ENCODE measurements around the gene SETX.
"Not testable (repeated sequence)": the region's sequence is repeated elsewhere in the genome, so short reads cannot be mapped to it uniquely, and the experiment has no call there.

The SETX gene, protein sequence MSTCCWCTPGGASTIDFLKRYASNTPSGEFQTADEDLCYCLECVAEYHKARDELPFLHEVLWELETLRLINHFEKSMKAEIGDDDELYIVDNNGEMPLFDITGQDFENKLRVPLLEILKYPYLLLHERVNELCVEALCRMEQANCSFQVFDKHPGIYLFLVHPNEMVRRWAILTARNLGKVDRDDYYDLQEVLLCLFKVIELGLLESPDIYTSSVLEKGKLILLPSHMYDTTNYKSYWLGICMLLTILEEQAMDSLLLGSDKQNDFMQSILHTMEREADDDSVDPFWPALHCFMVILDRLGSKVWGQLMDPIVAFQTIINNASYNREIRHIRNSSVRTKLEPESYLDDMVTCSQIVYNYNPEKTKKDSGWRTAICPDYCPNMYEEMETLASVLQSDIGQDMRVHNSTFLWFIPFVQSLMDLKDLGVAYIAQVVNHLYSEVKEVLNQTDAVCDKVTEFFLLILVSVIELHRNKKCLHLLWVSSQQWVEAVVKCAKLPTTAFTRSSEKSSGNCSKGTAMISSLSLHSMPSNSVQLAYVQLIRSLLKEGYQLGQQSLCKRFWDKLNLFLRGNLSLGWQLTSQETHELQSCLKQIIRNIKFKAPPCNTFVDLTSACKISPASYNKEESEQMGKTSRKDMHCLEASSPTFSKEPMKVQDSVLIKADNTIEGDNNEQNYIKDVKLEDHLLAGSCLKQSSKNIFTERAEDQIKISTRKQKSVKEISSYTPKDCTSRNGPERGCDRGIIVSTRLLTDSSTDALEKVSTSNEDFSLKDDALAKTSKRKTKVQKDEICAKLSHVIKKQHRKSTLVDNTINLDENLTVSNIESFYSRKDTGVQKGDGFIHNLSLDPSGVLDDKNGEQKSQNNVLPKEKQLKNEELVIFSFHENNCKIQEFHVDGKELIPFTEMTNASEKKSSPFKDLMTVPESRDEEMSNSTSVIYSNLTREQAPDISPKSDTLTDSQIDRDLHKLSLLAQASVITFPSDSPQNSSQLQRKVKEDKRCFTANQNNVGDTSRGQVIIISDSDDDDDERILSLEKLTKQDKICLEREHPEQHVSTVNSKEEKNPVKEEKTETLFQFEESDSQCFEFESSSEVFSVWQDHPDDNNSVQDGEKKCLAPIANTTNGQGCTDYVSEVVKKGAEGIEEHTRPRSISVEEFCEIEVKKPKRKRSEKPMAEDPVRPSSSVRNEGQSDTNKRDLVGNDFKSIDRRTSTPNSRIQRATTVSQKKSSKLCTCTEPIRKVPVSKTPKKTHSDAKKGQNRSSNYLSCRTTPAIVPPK (N-terminal part only)

DNA sequence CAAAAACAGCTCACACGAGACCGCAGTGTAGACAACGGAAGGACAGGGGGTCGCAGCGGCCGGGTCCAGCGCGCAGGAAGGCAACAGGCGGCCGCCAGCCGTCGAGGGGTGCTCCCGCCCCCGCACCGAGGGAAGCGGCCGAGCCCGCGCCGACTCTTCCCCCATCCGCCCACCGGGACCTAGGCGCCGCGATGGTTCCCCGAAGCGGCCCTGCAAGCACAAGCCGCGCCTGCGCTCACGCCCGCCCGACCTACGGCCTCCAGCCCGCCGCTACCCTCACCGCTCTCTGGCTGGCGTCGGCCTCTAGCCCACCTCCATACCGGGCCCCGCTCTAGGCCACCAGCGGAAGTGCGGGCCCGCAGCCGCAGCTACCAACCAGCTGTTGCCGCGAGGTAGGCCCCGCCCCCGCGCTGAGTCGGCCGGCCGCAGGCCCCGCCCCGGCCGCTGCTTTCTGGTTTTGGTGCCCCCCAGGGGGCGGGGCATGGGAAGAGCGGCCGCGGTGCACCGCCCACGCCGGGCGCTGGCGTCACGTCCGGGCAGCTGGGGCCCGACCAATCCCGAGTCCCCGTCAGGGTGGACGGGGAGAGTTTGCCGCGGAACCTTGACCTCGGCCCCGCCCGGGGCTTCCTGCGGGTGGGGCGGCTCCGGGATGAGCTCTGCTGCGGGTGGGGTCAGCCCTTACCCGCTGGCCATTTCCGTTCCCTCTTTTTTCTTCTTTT lies at the start of gene SETX:
SETX (minus strand) TSS at position 350 of the 719 bp plus-strand sequence. CDS start 5,558 bp downstream, outside the sequence.
- DNase-seq: peak; percentile 80 to 96

DNA sequence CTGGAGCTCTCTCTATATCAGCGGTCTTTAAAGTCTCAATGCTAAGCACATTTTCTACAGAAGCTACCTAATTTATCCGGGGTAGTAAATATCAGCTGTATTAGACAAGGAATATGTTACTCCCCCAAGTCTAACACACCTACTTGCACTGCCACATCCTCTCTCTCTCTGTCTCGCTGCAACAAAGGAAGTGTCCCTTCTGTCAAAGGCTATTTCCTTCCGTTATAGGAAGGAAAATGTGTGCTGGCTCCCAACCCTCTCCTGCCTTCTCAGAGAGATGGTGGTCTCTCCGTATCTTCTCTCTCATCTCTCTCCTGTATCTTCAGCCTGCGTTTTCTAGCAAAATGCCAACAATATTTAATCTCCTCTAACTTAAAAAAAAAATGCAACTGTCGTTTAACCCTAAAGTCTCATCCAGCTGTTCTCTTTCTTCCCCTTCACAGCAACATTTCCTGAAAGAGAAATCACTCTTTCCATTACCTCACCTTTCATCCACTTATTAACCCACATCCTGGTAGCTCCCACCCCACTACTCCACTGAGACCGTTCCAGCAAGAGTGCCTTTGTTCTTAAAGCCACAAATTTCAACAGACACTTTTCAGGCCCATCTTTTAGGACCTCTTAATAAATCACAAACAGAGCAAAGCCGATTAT lies 49.6 kb upstream of the SETX start:
- no peak for DNase-seq

DNA sequence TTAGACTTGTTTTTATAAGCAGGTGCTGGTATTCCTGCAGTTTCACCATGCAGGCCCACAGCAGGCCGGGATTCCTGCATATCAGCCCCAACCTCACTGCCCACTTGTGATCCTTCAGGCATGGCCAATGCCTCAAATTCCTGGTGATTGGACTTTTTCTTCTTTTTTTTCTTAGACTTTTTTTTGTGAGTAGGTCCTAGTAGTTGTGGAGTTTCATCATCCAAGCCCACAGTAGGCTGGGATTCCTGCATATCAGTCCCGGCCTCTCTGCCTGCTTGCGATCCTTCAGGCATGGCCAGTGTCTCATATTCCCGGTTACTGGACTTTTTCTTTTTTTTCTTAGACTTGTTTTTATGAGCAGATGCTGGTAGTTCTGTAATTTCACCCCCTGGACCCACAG lies 47.0 kb upstream of the SETX start:
- no peak for DNase-seq

DNA sequence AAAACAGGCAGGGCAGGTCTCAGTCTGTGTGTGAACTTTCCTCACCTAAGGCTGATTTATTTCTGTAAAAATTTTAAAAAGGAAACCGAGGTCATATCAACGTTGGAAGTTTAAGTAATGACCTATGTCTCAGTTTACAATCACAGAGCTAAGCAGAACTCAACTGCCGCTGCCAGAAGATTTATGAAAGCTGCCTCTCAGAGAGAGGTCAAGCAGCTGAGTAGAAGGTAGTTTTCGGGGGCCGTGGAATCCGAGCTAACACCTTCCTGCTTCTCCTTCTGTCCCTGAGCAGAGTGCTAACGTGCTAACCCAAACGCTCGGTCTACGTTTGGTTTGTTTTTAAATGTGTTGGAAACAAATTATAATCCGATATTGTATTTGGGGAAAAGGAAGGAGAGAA lies 40.8 kb upstream of the SETX start:
- no peak for DNase-seq

DNA sequence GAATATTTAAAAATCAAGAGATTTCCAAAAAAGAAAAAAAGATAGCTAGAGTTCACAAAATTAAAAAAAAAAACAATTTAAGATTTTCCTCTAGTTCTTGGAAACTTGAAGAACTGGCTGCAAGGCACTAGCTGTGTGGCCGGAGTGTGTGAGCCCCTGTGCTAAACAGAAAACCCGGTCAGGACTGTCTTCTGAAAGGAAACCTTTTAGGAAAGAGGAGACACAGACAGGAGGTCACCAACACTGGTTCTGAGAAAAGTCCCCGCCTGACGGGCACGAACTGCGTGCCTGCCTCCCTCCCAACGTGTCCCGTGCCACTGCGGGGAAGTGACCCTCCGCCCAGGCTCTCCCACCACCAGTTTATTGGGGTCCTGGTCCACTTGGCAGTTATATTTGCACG lies 36.7 kb upstream of the SETX start:
- no peak for DNase-seq

DNA sequence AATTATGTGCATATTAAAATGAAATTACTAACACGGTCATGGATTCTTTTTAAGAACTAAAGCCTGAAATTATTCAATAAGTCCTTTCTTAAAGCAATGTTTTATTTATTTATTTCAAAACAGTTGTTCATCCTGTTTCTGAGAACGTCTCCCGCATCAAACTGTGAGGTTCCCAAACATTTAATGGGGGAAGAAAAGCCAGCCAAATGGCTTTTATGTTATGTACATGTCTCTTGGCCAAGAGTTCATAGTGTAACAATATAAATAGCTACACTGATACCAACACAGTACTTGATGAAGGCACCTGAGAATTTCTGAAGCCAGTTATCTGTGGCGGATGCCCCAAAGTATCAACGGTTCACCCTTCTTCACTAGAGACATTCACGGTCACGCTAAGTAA lies 36.2 kb upstream of the SETX start:
- no peak for DNase-seq

DNA sequence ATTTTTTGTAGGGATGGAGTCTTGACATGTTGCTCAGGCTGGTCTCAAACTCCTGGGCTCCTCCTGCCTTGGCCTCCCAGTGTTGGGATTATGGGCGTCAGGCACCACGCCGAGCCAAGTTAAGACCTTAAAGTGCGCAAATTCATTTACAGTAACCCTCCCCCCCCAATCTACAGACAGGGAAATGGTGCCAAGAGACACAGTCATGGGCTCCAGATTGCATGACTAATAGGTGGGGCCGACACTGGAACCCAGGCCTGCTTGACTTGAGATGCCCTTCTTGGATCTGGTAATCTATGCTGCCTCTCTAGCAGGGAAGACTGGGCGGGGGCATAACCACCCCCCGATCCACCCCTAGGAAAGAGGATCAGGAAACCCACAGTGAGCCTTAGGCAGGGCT lies 32.3 kb upstream of the SETX start:
- DNase-seq: no peak

DNA sequence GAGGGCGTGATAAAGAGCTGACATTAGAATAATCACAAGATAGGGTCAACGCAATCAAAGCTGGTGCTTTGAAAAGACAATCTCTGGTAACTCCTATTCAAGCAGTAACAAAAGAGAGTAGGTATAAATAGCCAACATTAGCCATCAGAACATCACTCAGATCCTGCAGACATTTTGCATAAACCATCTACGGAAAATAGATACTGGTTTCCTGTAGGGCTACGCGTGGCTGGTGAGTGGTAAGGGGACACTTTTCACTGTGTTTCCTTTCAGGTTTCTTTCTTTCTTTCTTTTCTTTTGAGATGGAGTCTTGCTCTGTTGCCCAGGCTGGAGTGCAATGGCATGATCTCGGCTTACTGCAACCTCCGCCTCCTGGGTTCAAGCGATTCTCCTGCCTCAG lies 29.6 kb upstream of the SETX start:
- DNase-seq: no peak

DNA sequence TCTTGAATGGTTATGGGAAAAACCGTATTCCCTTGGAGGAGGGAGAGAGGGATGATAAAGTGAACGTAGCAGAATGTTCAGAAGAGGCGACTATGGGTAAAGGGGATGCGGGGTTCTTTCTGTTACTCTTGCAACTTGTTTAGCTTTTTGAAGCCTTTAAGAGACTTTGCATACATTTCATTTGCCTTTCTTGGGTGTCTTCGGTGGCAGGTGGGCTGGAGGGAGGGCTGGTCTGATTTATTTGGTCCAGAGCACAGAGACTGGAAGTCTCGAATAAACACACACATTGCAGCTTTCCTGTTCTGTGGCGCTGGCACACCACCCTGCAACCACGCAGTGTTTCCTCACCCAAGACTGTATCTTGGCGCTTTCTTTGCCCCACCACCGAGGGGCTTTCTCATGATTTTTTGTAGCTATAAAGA lies 28.7 kb upstream of the SETX start:
- no peak for DNase-seq

DNA sequence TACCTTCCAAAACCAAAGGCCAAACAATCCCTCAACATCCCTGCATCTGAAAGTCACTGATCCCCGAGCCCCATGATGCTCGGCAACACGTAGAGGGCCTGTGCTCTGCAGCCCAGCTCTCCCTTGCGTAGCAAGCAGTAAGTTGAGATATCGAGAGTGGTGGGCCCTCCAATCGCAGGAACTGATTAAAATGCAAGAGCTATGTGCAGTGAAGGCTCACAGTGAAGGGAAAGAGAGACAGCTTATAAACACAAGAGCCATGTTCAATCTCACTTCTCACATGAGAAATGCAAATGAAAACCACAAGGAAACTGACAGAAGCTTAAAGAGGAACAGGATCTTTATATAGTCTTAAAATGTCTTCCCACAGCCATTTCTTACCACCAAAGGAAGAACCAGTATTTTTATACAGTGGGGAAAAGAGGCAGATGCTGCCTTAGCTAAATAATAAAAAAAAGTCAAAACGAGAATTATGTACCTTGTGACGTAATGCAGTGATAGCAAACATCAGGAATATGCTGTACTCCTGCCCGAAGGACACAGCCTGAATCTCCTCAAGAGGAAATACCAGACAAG lies 27.3 kb upstream of the SETX start:
- no peak for DNase-seq

DNA sequence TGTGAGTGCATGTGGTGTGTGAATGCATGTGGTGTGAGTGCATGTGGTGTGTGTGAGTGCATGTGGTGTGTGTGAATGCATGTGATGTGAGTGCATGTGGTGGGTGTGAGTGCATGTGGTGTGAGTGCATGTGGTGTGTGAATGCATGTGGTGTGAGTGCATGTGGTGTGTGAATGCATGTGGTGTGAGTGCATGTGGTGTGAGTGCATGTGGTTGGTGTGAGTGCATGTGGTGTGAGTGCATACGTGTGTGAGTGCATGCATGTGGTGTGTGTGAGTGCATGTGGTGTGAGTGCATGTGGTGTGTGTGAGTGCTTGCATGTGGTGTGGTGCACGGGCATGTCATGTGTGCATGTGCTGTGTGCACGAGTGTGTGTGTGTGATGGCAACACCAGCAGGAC lies 23.6 kb upstream of the SETX start:
- not testable (repeated sequence) for DNase-seq

DNA sequence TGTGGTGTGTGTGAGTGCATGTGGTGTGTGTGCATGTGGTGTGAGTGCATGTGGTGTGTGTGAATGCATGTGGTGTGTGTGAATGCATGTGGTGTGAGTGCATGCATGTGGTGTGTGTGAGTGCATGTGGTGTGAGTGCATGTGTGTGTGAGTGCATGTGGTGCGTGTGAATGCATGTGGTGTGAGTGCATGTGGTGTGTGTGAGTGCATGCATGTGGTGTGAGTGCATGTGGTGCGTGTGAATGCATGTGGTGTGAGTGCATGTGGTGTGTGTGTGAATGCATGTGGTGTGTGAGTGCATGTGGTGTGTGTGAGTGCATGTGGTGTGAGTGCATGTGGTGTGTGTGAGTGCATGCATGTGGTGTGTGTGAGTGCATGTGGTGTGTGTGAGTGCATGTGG lies 23.0 kb upstream of the SETX start:
- DNase-seq: not testable (repeated sequence)

DNA sequence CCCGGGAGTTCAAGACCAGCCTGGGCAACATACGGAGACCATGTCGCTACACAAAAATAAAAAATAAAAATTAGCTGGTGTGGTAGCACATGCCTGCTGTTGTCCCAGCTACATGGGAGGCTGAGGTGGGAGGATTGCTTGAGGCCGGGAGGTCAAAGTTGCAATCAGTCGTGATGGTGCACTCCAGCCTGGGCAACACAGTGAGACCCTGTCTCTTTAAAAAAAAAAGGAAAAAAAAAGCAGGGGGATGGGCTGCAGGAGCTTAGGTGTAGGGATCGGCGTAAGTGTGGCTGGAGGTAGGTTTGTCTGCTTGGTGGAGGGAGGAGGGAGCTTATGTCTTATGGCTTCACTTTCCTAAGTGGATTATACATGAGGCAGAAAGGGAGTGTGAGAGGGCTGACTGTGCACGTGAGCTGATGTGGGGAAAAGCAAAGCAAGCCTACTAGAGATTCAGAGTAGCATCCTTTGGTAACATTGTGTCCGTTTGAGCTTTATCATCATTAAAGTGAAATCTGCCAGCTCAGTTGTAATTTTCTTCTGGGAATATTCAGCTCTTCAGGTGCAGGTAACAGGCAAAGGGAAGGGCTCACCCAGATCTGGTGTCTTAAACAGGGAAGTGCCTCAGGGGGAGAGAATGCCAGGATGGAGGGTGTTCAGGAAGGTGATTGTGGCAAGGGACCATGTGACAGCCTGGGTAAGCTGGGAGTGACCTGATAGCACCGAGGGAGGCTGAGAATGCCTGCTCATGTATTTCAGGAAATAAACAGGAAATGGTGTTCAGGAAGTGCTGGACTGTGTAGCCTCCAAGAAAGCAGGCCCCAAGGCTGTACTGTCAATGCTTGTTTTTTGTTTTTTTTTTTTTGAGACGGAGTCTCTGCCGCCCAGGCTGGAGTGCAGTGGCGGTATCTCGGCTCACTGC lies 17.6 kb upstream of the SETX start:
- DNase-seq: no peak

DNA sequence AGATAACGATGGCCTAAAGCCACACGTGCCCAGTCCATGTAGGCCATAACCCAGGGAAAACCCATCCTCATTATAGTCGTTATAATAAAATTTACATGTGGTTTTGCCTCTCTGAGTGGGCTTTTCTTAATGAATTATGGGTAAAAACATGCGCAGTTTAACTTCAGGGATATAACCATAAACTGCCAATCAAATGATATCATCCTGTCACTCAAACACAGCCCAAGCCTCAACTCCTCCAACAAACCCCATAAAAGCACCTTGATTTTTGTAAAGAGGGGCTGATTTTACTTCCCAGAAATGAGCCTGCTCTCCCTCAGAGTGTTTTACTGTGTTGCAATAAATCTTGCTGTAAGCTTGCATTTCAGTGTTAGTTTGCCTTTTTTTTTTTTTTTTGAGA lies 15.8 kb upstream of the SETX start:
- DNase-seq: no peak

DNA sequence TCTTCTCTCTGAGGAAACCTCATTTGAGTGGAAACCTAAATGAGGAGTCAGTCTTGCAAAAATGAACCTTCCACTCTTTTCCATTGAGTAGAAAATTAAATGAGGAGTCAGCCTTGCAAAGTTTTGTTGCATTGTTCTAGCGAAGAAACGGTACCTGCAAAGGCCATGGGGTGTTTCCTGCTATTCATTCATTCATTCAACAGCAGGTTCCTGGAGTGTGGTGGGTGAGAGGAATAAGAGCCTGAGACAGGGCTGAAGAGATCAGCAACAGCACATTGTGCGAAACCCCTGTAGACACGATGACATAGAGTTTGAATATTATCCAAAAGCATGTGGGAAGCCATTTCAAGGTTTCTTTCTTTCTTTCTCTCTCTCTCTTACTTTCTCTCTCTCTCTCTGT lies 14.6 kb upstream of the SETX start:
- DNase-seq: no peak

DNA sequence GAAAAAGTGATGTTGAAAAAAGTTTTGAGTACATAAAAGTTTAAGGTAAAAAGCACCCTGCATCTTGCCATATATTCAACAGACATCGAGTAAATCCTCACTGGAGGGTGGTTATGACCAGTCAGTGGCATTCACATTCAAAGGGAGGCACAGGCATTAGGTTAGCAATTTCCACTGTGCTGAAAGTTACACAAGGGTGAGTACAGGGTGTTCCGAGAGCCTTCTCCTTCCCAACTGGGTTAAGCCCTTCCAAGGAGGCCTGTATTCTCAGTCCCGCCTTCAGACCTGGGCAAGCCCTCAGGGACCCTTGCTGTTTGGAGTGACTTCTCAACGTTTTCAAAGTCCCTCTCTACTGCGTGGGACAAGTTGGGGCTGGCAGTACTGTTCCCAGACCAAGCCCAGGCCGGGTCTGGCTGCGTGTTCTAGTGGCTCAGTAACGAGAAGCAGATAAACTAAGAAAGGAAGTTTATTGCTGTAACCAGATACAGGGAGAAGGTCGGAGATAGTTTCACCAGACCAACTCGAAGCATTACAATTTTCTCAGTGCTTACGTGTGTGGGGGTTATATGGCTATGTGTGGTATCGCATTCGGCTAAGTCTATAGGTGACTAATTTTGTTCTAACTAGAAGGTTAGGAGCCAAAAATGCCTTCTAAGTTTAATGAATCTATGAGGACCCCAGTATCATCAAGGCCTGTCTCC lies 13.0 kb upstream of the SETX start:
- no peak for DNase-seq

DNA sequence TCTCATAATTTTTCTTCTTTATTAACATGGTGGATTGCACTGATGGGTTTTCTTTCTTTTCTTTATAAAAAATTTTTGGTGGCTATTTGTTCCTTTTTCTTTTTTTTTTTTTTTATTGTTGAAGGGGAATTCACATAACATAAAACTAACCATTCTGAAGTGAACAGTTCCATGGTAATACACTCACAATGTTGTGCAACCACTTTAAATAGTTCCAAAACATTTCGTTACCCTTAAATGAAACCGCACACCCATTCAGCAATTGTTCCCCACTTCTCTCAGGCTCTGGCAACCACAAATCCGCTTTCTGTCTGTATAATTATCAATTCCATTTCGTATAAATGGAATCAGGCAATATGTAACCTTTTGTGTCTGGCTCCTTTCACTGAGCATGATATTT lies 11.7 kb upstream of the SETX start:
- DNase-seq: no peak

DNA sequence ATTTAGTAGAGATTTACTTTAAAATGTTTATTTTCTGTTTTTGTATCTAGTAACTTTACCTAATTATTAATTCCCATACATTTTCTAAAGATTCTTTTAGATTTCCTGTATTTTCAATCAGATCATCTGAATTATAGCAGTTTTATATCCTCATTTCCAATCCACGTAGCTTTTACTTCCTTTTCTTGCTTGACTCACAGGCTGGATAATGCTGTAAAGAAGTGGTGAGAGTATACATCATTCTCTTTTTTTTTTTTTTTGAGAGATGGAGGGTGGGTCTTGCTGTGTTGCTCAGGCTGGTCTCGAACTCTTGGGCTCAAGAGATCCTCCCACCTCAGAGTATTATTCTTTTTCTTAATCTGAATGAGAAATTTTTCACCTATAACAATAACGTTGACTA lies 11.2 kb upstream of the SETX start:
- DNase-seq: no peak

DNA sequence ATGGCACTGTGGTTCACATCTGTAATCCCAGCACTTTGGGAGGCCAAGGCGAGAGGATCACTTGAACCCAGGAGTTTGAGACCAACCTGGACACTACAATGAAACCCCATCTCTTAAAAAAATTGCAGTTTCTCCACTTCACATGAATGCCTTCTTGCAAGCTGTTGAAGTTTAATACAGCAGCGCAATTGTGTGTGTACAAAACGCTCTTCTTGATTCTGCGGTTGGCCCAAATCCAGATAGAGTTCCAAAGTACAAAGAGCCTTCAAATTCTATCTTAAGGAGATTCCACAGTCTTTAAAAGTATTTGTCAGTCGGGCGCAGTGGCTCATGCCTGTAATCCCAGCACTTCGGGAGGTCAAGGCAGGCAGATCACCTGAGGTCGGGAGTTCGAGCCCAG lies 9.3 kb upstream of the SETX start:
- no peak for DNase-seq

DNA sequence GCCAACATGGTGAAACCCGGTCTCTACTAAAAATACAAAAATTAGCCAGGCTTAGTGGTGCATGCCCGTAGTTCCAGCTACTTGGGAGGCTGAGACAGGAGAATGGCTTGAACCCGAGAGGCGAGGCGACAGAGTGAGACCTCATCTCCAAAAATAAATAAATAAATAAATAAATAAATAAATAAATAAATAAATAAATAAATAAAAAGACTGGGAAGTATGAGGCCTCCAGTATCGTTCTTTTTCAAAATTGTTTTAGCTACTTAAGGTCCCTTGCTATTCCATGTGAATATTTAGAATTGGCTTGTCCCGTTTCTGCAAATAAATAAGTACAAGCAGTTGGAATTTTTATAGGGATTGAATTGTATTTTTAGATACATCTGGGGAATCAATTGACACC lies 3.0 kb upstream of the SETX start:
- no peak for DNase-seq
